H1 (cell line): ENCODE results near the gene KIF5A. TPM values are rescaled to one million over a fixed set of nuclear protein-coding genes. Genes with fewer than 3 reads are reported as not detected.

Source experiments
- BCL11A ChIP-seq, 2 experiments: IDR thresholded peaks; one replicate each; pipeline ENCODE4 v1.6.1; 2011; ENCODE audit warnings: low read depth in 2 of 2, low read length in 2 of 2, mild to moderate bottlenecking in 2 of 2
- CHD2 ChIP-seq: IDR thresholded peaks from 2 replicates; pipeline ENCODE4 v1.6.1; 2012; ENCODE audit warnings: low read length, improper control_type of control experiment
- FOSL1 ChIP-seq: IDR thresholded peaks from 2 replicates; pipeline ENCODE4 v1.6.1; 2011; ENCODE audit warnings: mild to moderate bottlenecking, low read depth, low read length, moderate library complexity; ENCODE audit not compliant: insufficient read depth
- GTF2F1 ChIP-seq: IDR thresholded peaks from 2 replicates; pipeline ENCODE4 v1.6.1; 2012; ENCODE audit warnings: low read depth, low read length, improper control_type of control experiment, borderline replicate concordance
- KDM4A ChIP-seq: IDR thresholded peaks from one replicate; pipeline ENCODE4 v1.7.1; 2012; ENCODE audit warnings: low read depth, mild to moderate bottlenecking, moderate library complexity, low read length, inconsistent platforms; ENCODE audit not compliant: severe bottlenecking
- MAFK ChIP-seq: IDR thresholded peaks from 2 replicates; pipeline ENCODE4 v1.6.1; 2012; ENCODE audit warnings: low read depth, mild to moderate bottlenecking, improper control_type of control experiment, low read length
- POLR2AphosphoS5 ChIP-seq: IDR thresholded peaks from 2 replicates; pipeline ENCODE4 v1.6.1; 2011; ENCODE audit warnings: low read depth, low read length
- POU5F1 ChIP-seq: IDR thresholded peaks from 2 replicates; pipeline ENCODE4 v1.6.1; 2011; ENCODE audit warnings: low read depth, mild to moderate bottlenecking, low read length, moderate library complexity
- SP4 ChIP-seq: IDR thresholded peaks from 2 replicates; pipeline ENCODE4 v1.6.1; 2012; ENCODE audit warnings: low read length, inconsistent platforms
- YY1 ChIP-seq: IDR thresholded peaks from 2 replicates; pipeline ENCODE4 v1.6.1; 2011; ENCODE audit warnings: low read depth, mild to moderate bottlenecking, low read length
- polyA plus RNA-seq, 7 experiments: library from polyadenylated mRNA; depleted of rRNA in 3 of 7; stranded (reverse) in 5 of 7; unstranded in 2 of 7; fragments of >200 nt in 5 of 7; fragments of 200-250 nt in 2 of 7; gene quantifications; 1 replicate in 5 of 7; 2 replicates in 1 of 7; 4 replicates in 1 of 7; pipeline versions ENCODE4 v1.2.1 to v1.2.3, GENCODE V29; 2011 to 2013; ENCODE audit warnings: missing spikeins in 2 of 7, mixed read lengths in 2 of 7
- total RNA-seq: library from RNA; stranded (reverse); fragmentation: NEBNext Ultra II Directional; extraction: Animal tissue kit (Norgen Biotek cat#: 25700); gene quantifications from 2 replicates; pipeline ENCODE4 v1.2.1, GENCODE V29; 2021

KIF5A gene
- total and polyA plus RNA-seq, 2 of the 8 experiments (the other 6 are each of a cell fraction or from before 2014, with no cell fraction given): 10.7 to 21.9 TPM

- no peak for TF ChIP-seq KDM4A
- no peak for TF ChIP-seq BCL11A (IDR thresholded peaks at IDR 0.05; ENCODE audit: low read depth in 2 of 2, low read length in 2 of 2)
- TF ChIP-seq GTF2F1: no peak
- TF ChIP-seq POU5F1: no peak
- TF ChIP-seq POLR2AphosphoS5: no peak
- no peak for TF ChIP-seq MAFK
- no peak for TF ChIP-seq YY1
- no peak for TF ChIP-seq SP4
- no peak for TF ChIP-seq FOSL1
- TF ChIP-seq CHD2: no peak
These were observed 23.2 kb upstream of the KIF5A start (continued) for GRCh38 chr12:57526477-57527126.
